D721Med (cell line): ENCODE data around the gene CLDN9.
A peak's percentile ranks its signal among the peaks of the same experiment; 100 is the strongest.

Experiments
- DNase-seq: peaks from one replicate; pipeline ENCODE4 v3.0.0; 2011; ENCODE audit warnings: low spot score; ENCODE audit not compliant: insufficient read length
- FAIRE-seq: peaks from 2 replicates; lab custom pipeline; 2011; peaks lifted over from hg19 to GRCh38; lab: Jason Lieb, UNC
- CTCF ChIP-seq: IDR thresholded peaks from 2 replicates; pipeline ENCODE4 v1.5.1; 2012; ENCODE audit warnings: mild to moderate bottlenecking, control low read depth; ENCODE audit not compliant: insufficient read depth; ENCODE audit errors: missing control alignments

The CLDN9 gene

GRCh38 chr16:3013491-3013951 is 798 bp downstream of the CLDN9 start:
- DNase-seq = no peak
- TF ChIP-seq CTCF = no peak
- no peak for FAIRE-seq

- no peak for FAIRE-seq
- no peak for TF ChIP-seq CTCF
- DNase-seq = no peak
Measured at GRCh38 chr16:3013998-3014690, 1.4 kb downstream of the CLDN9 start.

GRCh38 chr16:3014971-3015370 is 2.2 kb downstream of the CLDN9 start:
- no peak for FAIRE-seq

GRCh38 chr16:3015865-3016521 is 3.3 kb downstream of the CLDN9 start:
- DNase-seq (no peak), FAIRE-seq (no peak)
- no peak for TF ChIP-seq CTCF

More at GRCh38 chr16:3014971-3015370, 2.2 kb downstream of the CLDN9 start:
- no peak for TF ChIP-seq CTCF
- no peak for DNase-seq

DNA sequence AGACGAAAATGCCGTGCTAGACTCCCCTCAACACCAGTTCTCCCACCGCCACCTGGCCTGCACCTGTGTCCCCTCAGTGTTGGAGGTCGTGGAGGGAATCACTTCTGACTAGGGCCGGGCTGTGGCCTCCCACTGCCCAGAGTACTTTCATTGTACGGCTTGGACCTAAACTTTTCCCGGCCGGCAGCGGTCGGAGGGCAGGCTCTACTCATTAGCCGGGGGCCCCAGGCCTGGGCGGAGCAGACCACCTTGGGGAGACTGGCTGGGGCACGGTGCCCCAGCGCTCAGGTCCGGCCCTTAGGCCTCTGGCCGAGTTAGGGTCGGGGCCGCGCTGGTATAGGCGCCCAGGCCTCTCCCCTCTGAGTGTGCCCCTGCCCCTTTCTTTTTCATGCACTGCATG is 4.6 kb downstream of the CLDN9 start:
- DNase-seq (no peak), FAIRE-seq (no peak)
- TF ChIP-seq CTCF = no peak

GRCh38 chr16:3017794-3018506 is 5.2 kb downstream of the CLDN9 start, which contains the start of gene CLDN6:
CLDN6 (minus strand) TSS chr16:3018183; CDS start chr16:3016021, 2,162 bp downstream.
- peak; percentile 32 for TF ChIP-seq CTCF
- DNase-seq = no peak
- FAIRE-seq = no peak
